Breast epithelium (tissue), 3 donors: ENCODE data around the gene GPR37L1.

Experiments used
- CTCF ChIP-seq, 3 donors: fragments of 450-650 bp; IDR thresholded peaks; one replicate each; pipeline ENCODE4 v1.5.1; 2016 to 2017; ENCODE audit warnings: antibody characterized with exemption in 3 of 3, mild to moderate bottlenecking in 3 of 3, moderate library complexity in 3 of 3
- POLR2A ChIP-seq: fragments of 450-650 bp; IDR thresholded peaks from one replicate; pipeline ENCODE4 v1.6.1; 2016; ENCODE audit warnings: antibody characterized with exemption, mild to moderate bottlenecking, moderate library complexity
- POLR2AphosphoS5 ChIP-seq, 3 donors: sonication (generic); formaldehyde crosslinking; IDR thresholded peaks; one replicate each; pipeline ENCODE4 v1.6.1; 2017; ENCODE audit warnings: antibody characterized with exemption in 3 of 3

GRCh38 chr1:202088206-202088605, 34.5 kb upstream of the GPR37L1 start:
- TF ChIP-seq CTCF (IDR thresholded peaks at IDR 0.05) = no peak
- TF ChIP-seq POLR2A = no peak
- no peak for TF ChIP-seq POLR2AphosphoS5 (IDR thresholded peaks at IDR 0.05)
